ENCODE measurements around the gene CD300C.
"Not testable (repeated sequence)": the region's sequence is repeated elsewhere in the genome, so short reads cannot be mapped to it uniquely, and the experiment has no call there.

The CD300C gene

GRCh38 chr17:74561586-74561985 lies 15.7 kb upstream of the CD300C start:
- DNase-seq (ENCODE audit: low spot score): no peak

GRCh38 chr17:74558882-74559519 lies 13.1 kb upstream of the CD300C start:
- DNase-seq (ENCODE audit: low spot score): no peak

GRCh38 chr17:74558402-74558801 lies 12.5 kb upstream of the CD300C start:
- not testable (repeated sequence) for DNase-seq (ENCODE audit: low spot score)

GRCh38 chr17:74555427-74555940 lies 9.6 kb upstream of the CD300C start:
- no peak for DNase-seq (ENCODE audit: low spot score)

- DNase-seq (ENCODE audit: low spot score): no peak
Observed at GRCh38 chr17:74554909-74555308, 9.0 kb upstream of the CD300C start.

GRCh38 chr17:74552037-74552436 lies 6.1 kb upstream of the CD300C start:
- DNase-seq (ENCODE audit: low spot score): no peak

- no peak for DNase-seq (ENCODE audit: low spot score)
Observed at GRCh38 chr17:74550602-74551001, 4.7 kb upstream of the CD300C start.

GRCh38 chr17:74549343-74549742 lies 3.4 kb upstream of the CD300C start:
- DNase-seq (ENCODE audit: low spot score): no peak

GRCh38 chr17:74547736-74548135 lies 1.8 kb upstream of the CD300C start:
- no peak for DNase-seq (ENCODE audit: low spot score)

GRCh38 chr17:74547264-74547663 lies 1.3 kb upstream of the CD300C start:
- DNase-seq (ENCODE audit: low spot score): no peak

GRCh38 chr17:74546586-74546985 lies 671 bp upstream of the CD300C start:
- DNase-seq (ENCODE audit: low spot score): no peak

- DNase-seq (ENCODE audit: low spot score): no peak
Observed at GRCh38 chr17:74544991-74545842, 698 bp downstream of the CD300C start.

GRCh38 chr17:74543891-74544760 lies 1.8 kb downstream of the CD300C start:
- no peak for DNase-seq (ENCODE audit: low spot score)

GRCh38 chr17:74543406-74543805 lies 2.5 kb downstream of the CD300C start:
- DNase-seq (ENCODE audit: low spot score): no peak

GRCh38 chr17:74542727-74543383 lies 3.1 kb downstream of the CD300C start:
- DNase-seq (ENCODE audit: low spot score): no peak

GRCh38 chr17:74542166-74542565 lies 3.7 kb downstream of the CD300C start:
- DNase-seq (ENCODE audit: low spot score): no peak

- DNase-seq (ENCODE audit: low spot score): no peak
Observed at GRCh38 chr17:74541176-74542111, 4.5 kb downstream of the CD300C start.

GRCh38 chr17:74539281-74539820 lies 6.6 kb downstream of the CD300C start:
- DNase-seq (ENCODE audit: low spot score): no peak

GRCh38 chr17:74536890-74537289 lies 9.0 kb downstream of the CD300C start:
- no peak for DNase-seq (ENCODE audit: low spot score)

GRCh38 chr17:74532115-74532514 lies 13.8 kb downstream of the CD300C start:
- DNase-seq (ENCODE audit: low spot score): no peak
